ENCODE measurements around the gene LIN7A.

LIN7A gene

GRCh38 chr12:80937391-80938238, at the start of gene LIN7A:
LIN7A (minus strand) TSS chr12:80937934; CDS start chr12:80937722, 212 bp downstream.
- no peak for TF ChIP-seq MAX (IDR thresholded peaks at IDR 0.05)
- no peak for TF ChIP-seq ZBTB7A (IDR thresholded peaks at IDR 0.05; ENCODE audit: low read depth)
- no peak for TF ChIP-seq EGR1 (IDR thresholded peaks at IDR 0.05)
- no peak for TF ChIP-seq CEBPB (IDR thresholded peaks at IDR 0.05)
- no peak for TF ChIP-seq YY1 (IDR thresholded peaks at IDR 0.05; ENCODE audit: low read depth)
- TF ChIP-seq CREB1 (IDR thresholded peaks at IDR 0.05; ENCODE audit: low read depth) = no peak
- TF ChIP-seq TCF12 (IDR thresholded peaks at IDR 0.05; ENCODE audit: low read depth) = no peak
- TF ChIP-seq RAD21 (IDR thresholded peaks at IDR 0.05; ENCODE audit: low read depth) = no peak
- no peak for TF ChIP-seq FOXM1 (IDR thresholded peaks at IDR 0.05; ENCODE audit: borderline replicate concordance, low read depth)
- no peak for TF ChIP-seq TEAD4 (IDR thresholded peaks at IDR 0.05)
- TF ChIP-seq NFIC (IDR thresholded peaks at IDR 0.05) = no peak
- no peak for TF ChIP-seq USF1 (IDR thresholded peaks at IDR 0.05)
- no peak for TF ChIP-seq EP300 (IDR thresholded peaks at IDR 0.05; ENCODE audit: borderline replicate concordance)
- no peak for TF ChIP-seq TAF1 (IDR thresholded peaks at IDR 0.05; ENCODE audit: low read depth)

GRCh38 chr12:80986224-80986623, 48.5 kb upstream of the LIN7A start:
- no peak for TF ChIP-seq REST (IDR thresholded peaks at IDR 0.05; ENCODE audit: low read depth)
- no peak for TF ChIP-seq RAD21 (IDR thresholded peaks at IDR 0.05; ENCODE audit: low read depth)
- TF ChIP-seq YY1 (IDR thresholded peaks at IDR 0.05; ENCODE audit: low read depth) = no peak
- no peak for TF ChIP-seq EP300 (IDR thresholded peaks at IDR 0.05; ENCODE audit: borderline replicate concordance)
- no peak for TF ChIP-seq TCF12 (IDR thresholded peaks at IDR 0.05; ENCODE audit: low read depth)
- no peak for TF ChIP-seq TAF1 (IDR thresholded peaks at IDR 0.05; ENCODE audit: low read depth)
- no peak for TF ChIP-seq USF1 (IDR thresholded peaks at IDR 0.05)
- no peak for TF ChIP-seq MAX (IDR thresholded peaks at IDR 0.05)
- TF ChIP-seq TEAD4 (IDR thresholded peaks at IDR 0.05) = no peak
- no peak for TF ChIP-seq EGR1 (IDR thresholded peaks at IDR 0.05)
- TF ChIP-seq FOXM1 (IDR thresholded peaks at IDR 0.05; ENCODE audit: borderline replicate concordance, low read depth) = no peak
- no peak for TF ChIP-seq CREB1 (IDR thresholded peaks at IDR 0.05; ENCODE audit: low read depth)
- no peak for TF ChIP-seq ZBTB7A (IDR thresholded peaks at IDR 0.05; ENCODE audit: low read depth)
- TF ChIP-seq CEBPB (IDR thresholded peaks at IDR 0.05) = no peak
- no peak for TF ChIP-seq NFIC (IDR thresholded peaks at IDR 0.05)

- TF ChIP-seq RAD21 (IDR thresholded peaks at IDR 0.05; ENCODE audit: low read depth) = no peak
- no peak for TF ChIP-seq FOXM1 (IDR thresholded peaks at IDR 0.05; ENCODE audit: borderline replicate concordance, low read depth)
- no peak for TF ChIP-seq TCF12 (IDR thresholded peaks at IDR 0.05; ENCODE audit: low read depth)
- no peak for TF ChIP-seq EGR1 (IDR thresholded peaks at IDR 0.05)
- no peak for TF ChIP-seq TEAD4 (IDR thresholded peaks at IDR 0.05)
- TF ChIP-seq REST (IDR thresholded peaks at IDR 0.05; ENCODE audit: low read depth) = no peak
- no peak for TF ChIP-seq ZBTB7A (IDR thresholded peaks at IDR 0.05; ENCODE audit: low read depth)
- no peak for TF ChIP-seq MAX (IDR thresholded peaks at IDR 0.05)
- no peak for TF ChIP-seq CREB1 (IDR thresholded peaks at IDR 0.05; ENCODE audit: low read depth)
- no peak for TF ChIP-seq EP300 (IDR thresholded peaks at IDR 0.05; ENCODE audit: borderline replicate concordance)
Observed at GRCh38 chr12:80979816-80980215, 42.1 kb upstream of the LIN7A start.

GRCh38 chr12:80979251-80979650, 41.5 kb upstream of the LIN7A start:
- no peak for TF ChIP-seq EGR1 (IDR thresholded peaks at IDR 0.05)

GRCh38 chr12:80977346-80977745, 39.6 kb upstream of the LIN7A start:
- no peak for TF ChIP-seq EP300 (IDR thresholded peaks at IDR 0.05; ENCODE audit: borderline replicate concordance)

GRCh38 chr12:80968326-80968725, 30.6 kb upstream of the LIN7A start:
- no peak for TF ChIP-seq FOXM1 (IDR thresholded peaks at IDR 0.05; ENCODE audit: borderline replicate concordance, low read depth)
- TF ChIP-seq RAD21 (IDR thresholded peaks at IDR 0.05; ENCODE audit: low read depth) = no peak
- TF ChIP-seq TEAD4 (IDR thresholded peaks at IDR 0.05) = no peak
- no peak for TF ChIP-seq REST (IDR thresholded peaks at IDR 0.05; ENCODE audit: low read depth)
- no peak for TF ChIP-seq EP300 (IDR thresholded peaks at IDR 0.05; ENCODE audit: borderline replicate concordance)
- no peak for TF ChIP-seq TCF12 (IDR thresholded peaks at IDR 0.05; ENCODE audit: low read depth)
- TF ChIP-seq USF1 (IDR thresholded peaks at IDR 0.05) = no peak
- no peak for TF ChIP-seq MAX (IDR thresholded peaks at IDR 0.05)
- TF ChIP-seq YY1 (IDR thresholded peaks at IDR 0.05; ENCODE audit: low read depth) = no peak
- no peak for TF ChIP-seq TAF1 (IDR thresholded peaks at IDR 0.05; ENCODE audit: low read depth)
- no peak for TF ChIP-seq CEBPB (IDR thresholded peaks at IDR 0.05)
- TF ChIP-seq ZBTB7A (IDR thresholded peaks at IDR 0.05; ENCODE audit: low read depth) = no peak
- no peak for TF ChIP-seq EGR1 (IDR thresholded peaks at IDR 0.05)
- TF ChIP-seq NFIC (IDR thresholded peaks at IDR 0.05) = no peak
- no peak for TF ChIP-seq CREB1 (IDR thresholded peaks at IDR 0.05; ENCODE audit: low read depth)
